ENCODE results near the gene C5AR2.
"Not testable (repeated sequence)": the region's sequence is repeated elsewhere in the genome, so short reads cannot be mapped to it uniquely, and the experiment has no call there.

Gene C5AR2

DNA sequence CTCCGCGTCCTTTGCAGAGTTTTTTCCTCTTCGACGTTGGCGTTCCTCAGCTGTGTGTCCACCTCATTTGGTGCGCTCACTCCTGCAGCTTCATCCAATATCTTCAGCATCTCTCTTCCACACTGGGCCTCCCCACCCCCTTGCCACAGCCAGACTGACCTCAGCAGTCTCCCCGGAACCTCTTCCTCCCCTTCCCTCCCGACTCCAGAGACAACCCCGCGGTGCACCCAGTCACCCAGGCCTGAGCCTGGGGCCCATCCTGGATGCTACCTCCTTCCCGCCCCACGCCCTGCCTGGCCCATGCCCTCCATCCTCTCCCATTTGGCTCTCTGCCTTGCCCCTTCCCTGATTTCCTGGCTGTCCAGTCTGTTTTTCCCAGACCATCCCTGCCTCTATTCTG, 8.1 kb upstream of the C5AR2 start:
- no peak for DNase-seq (ENCODE audit: low spot score)

DNA sequence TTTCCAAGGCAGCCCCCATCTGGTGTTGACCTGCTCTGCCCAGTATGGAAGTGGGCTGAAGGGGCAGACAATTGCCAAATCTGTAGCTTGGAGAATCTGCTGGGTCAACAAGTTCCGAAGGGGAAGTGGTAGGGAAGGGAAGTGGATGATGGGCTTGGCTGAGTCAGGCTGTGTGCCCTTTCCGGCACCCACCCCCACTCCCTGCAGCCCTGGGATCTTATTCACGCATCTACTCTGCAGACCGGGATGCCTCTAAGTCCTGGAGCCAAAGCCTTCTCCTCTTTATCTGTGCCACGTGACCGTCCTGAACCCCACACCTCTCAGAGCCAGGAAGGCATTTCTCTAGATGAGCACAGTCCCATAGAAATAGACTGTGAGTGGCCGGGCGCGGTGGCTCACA, 7.5 kb upstream of the C5AR2 start:
- no peak for DNase-seq (ENCODE audit: low spot score)

DNA sequence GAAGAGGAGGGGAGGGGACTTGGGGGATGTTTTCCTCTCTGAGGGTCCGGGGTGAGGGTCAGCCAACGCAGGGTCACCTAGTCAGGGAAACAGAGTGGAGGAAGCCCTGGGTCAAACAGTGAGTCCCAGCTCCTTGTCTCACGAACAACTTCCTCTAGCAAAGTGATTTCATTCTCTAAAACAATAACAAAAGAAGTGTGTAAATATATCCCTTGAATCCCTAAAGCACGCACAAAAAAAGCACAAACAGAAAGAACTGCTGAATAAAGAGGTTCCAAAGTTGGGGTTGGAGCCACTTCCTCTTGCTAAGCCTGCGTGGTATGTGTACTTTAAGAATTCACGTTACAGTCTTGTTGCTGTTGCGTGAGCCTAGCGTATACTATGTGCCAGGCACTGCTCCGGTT, 1.5 kb upstream of the C5AR2 start:
- no peak for DNase-seq (ENCODE audit: low spot score)

- no peak for DNase-seq (ENCODE audit: low spot score)
These were observed 485 bp upstream of the C5AR2 start for GRCh38 chr19:47331490-47331889.

- DNase-seq (ENCODE audit: low spot score) = not testable (repeated sequence)
These were observed 5.1 kb downstream of the C5AR2 start for GRCh38 chr19:47336765-47337718.

DNA sequence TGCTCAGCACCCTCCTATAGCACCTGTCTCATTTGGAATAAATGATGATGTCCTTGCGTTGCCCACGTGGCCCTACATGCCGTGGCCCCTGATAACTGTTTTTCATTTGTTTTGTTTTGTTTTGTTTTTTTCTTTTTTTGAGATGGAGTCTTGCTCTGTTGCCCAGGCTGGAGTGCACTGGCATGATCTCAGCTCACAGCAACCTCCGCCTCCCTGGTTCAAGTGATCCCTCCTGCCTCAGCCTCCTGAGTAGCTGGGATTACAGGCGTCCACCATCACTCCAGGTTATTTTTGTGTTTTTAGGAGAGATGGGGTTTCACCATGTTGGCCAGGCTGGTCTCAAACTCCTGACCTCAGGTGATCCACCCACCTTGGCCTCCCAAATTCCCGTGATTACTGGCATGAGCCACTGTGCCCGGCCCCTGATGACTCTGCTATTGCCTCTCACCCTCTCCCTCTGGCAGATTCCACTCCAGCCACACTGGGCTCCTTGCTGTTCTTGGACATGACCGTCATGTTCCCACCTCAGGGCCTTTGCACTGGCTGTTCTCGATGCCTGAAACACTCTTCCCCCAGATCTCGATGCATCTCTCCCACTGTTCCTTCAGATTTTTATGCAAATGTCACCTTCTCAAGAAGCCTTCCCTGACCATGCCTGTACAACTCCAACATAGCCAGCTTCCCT, 7.4 kb downstream of the C5AR2 start:
- DNase-seq (ENCODE audit: low spot score) = no peak

DNA sequence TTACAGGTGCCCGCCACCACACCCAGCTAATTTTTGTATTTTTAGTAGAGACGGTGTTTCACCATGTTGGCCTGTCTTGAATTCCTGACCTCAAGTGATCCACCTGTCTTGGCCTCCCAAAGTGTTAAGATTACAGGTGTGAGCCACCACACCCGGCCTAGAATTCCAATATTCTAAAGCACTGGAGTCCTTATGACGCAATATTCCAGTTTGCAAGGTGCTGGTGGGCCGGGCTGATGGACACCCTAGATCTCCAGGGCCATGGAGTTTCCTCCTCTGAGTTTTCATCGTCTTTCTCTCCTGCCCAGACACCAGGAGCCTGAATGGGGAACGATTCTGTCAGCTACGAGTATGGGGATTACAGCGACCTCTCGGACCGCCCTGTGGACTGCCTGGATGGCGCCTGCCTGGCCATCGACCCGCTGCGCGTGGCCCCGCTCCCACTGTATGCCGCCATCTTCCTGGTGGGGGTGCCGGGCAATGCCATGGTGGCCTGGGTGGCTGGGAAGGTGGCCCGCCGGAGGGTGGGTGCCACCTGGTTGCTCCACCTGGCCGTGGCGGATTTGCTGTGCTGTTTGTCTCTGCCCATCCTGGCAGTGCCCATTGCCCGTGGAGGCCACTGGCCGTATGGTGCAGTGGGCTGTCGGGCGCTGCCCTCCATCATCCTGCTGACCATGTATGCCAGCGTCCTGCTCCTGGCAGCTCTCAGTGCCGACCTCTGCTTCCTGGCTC, 8.7 kb downstream of the C5AR2 start:
- no peak for DNase-seq (ENCODE audit: low spot score)

DNA sequence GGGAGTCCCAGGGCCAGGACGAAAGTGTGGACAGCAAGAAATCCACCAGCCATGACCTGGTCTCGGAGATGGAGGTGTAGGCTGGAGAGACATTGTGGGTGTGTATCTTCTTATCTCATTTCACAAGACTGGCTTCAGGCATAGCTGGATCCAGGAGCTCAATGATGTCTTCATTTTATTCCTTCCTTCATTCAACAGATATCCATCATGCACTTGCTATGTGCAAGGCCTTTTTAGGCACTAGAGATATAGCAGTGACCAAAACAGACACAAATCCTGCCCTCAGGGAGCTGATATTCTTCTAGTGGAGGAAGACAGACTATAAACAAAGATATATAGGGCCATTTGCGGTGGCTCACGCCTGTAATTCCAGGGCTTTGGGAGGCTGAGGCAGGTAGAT, 9.8 kb downstream of the C5AR2 start:
- DNase-seq (ENCODE audit: low spot score) = no peak

DNA sequence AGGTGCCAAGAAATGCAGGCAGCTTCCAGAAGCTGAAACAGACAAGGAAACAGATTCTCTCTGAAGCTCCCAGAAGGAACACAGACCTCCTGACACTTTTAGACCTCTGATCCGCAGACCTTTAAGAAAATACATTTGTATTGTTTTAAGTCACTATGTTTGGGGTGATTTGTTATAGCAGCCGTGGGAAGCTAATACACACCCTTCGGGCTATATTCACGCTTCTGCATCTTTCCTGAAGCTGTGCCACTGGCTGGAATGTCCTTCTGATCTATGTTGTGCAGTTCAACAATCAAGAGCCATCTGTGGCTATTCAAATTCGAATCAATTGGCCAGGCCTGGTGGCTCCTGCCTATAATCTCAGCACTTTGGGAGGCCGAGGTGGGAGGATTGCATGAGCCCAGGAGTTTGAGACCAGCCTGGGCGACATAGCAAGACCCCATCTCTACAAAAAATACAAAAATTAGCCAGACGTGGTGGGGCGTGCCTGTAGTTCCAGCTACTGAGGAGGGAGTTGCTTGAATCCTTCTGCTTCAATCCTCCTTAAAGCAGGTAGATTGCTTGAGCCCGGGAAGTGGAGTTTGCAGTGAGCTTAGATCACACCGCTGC, 11.3 kb downstream of the C5AR2 start:
- no peak for DNase-seq (ENCODE audit: low spot score)

DNA sequence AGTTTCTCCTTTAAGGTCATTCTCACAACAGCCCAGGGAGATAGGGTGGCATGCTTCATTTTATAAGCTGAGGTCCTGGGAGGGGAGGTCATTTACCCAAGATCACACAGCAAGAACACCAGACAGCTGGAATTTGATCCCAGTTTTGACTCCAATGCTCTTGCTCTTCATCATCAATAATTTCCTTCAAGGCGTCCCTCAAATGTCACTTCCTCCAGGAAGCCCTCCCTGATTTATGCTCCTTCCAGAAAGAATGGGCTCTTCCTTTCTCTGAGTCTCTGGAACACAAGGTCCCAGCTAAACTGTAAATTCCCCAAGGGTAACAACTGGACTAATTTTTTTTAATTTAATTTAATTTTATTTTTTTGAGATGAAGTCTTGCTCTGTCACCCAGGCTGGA, 12.4 kb downstream of the C5AR2 start:
- no peak for DNase-seq (ENCODE audit: low spot score)

GRCh38 chr19:47346024-47346423, 14.0 kb downstream of the C5AR2 start:
- not testable (repeated sequence) for DNase-seq (ENCODE audit: low spot score)

DNA sequence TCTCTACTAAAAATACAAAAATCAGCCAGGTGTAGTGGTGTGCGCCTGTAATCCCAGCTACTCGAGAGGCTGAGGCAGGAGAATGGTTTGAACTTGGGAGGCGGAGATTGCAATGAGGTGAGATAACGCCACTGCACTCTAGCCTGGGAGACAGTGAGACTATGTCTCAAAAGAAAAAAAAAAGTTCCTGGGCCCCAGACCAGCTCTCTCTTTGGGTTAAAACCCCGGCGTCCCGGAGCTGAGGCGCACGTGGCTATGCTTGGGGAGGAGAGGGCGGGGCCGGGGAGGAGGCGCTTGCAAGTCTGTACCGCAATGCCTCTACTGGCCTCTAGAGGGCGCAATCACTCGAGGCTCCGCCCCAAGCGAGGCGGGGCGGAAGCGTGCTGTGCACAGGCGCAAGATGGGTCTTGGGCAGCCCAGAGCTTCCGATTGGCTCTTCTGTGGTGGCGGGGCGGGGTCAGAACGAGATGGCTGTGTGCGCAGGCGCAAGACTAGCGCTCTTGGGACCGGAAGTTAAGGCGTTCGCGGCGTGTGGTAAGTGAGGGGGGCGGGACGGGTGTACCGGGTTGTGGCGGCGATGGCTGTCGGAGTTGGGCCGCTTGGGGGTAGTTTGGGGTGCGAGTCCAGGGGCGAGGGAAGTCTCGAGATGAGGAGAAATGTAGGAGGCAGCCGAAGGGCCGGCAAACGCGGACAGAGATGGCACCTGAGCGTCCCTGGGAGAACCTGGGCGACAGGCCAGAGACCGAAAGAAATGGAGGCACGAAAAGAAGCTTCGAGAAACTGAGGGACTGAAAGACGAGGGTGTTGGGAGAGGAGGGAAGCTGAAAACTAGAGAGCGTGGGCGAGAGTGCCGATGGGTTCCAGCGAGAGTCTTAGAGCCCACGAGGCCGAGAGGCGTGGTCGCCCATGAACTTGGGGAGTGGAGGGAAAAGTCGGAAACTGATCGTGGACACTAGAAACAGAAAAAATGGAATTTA, 17.1 kb downstream of the C5AR2 start, which contains the start of gene DHX34:
DHX34 (plus strand) TSS at position 497 of the 977 bp plus-strand sequence. CDS start 3,716 bp downstream, outside the sequence.
- DNase-seq (ENCODE audit: low spot score) = peak; percentile 99

DNA sequence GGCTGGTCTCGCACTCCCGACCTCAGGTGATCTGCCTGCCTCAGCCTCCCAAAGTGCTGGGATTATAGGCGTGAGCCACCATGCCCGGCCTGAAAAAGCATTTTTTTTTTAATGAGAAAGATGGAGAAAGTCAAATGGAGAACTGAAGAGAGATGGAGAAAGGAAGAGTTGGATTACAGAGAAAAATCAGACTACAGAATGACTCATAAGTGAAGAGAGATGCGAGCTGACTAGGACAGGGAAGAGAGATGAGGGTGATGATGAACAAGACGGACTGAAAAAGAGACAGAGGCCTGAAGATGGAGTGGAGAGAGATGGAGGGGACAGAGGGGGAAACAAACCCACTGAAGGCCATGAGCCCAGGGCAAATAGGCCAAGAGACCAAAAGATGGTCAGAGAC, 18.7 kb downstream of the C5AR2 start:
- DNase-seq (ENCODE audit: low spot score) = no peak

- DNase-seq (ENCODE audit: low spot score) = no peak
These were observed 19.6 kb downstream of the C5AR2 start for GRCh38 chr19:47351548-47351947.

- DNase-seq (ENCODE audit: low spot score) = no peak
These were observed 20.1 kb downstream of the C5AR2 start for GRCh38 chr19:47352095-47352494.

DNA sequence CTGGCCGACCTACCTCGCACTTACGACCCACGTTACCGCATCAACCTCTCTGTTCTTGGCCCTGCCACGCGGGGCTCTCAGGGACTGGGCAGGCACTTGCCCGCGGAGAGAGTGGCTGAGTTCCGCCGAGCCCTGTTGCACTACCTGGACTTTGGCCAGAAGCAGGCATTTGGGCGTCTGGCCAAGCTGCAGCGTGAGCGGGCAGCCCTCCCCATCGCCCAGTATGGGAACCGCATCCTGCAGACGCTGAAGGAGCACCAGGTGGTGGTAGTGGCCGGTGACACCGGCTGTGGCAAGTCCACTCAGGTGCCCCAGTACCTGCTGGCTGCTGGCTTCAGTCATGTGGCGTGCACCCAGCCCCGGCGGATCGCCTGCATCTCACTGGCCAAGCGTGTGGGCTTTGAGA, 21.3 kb downstream of the C5AR2 start:
- no peak for DNase-seq (ENCODE audit: low spot score)

DNA sequence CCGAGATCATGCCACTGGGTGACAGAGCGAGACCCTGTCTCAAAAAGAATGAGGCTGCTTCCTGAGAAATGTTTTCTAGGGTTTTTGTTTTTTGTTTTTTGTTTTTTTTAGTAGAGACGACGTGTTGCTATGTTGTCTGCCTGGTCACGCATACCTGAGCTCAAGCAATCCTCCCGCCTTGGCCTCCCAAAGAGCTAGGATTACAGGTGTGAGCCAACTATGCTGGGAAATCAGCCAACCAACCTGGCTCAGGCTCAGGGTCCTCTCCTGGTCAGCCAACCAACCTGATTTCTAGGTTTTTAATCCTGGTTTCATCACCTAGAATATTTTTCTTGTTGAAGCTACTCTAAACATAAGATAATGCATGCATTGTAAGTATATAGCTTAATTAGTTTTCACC, 24.9 kb downstream of the C5AR2 start:
- DNase-seq (ENCODE audit: low spot score) = no peak

- DNase-seq (ENCODE audit: low spot score) = no peak
These were observed 26.1 kb downstream of the C5AR2 start for GRCh38 chr19:47357788-47358680.

GRCh38 chr19:47358936-47359335, 27.0 kb downstream of the C5AR2 start:
- DNase-seq (ENCODE audit: low spot score) = no peak

DNA sequence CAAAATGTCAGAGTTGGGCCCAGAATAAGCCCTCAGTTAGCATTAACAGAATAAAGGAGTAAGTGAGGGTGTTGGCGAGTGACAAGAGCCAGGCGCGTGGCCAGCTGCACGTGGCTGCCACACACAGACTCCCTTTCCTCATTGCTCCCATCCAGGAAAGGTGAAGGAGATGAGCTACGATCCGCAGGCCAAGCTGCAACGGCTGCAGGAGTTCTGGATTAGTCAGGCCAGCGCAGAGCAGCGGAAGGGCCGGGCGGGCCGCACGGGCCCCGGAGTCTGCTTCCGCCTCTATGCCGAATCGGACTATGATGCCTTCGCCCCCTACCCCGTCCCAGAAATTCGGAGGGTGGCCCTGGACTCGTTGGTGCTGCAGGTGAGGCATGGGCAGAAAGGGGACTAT, 30.3 kb downstream of the C5AR2 start:
- DNase-seq (ENCODE audit: low spot score) = no peak
